ENCODE results near the gene TRIM5. TPM values are rescaled to one million over a fixed set of nuclear protein-coding genes. Genes with fewer than 3 reads are reported as not detected.
"Not testable (repeated sequence)": the region's sequence is repeated elsewhere in the genome, so short reads cannot be mapped to it uniquely, and the experiment has no call there.

Gene TRIM5
- polyA plus RNA-seq = 23.9 TPM
- long read RNA-seq, donor 1 = 0 reads
- long read RNA-seq, donor 2, partial matches to known transcripts = 34 of 35 reads
- long read RNA-seq, donor 2, other reads (novel, unspliced or antisense) = 0 of 35 reads
- long read RNA-seq, donor 3 = 0 reads
- long read RNA-seq, donor 4 = 0 reads
- long read RNA-seq, donor 5, partial matches to known transcripts = 16 of 16 reads
- long read RNA-seq, donor 5, other reads (novel, unspliced or antisense) = 0 of 16 reads
- long read RNA-seq, donor 6, partial matches to known transcripts = 0 of 2 reads
- long read RNA-seq, donor 6, other reads (novel, unspliced or antisense) = 0 of 2 reads
- long read RNA-seq, donor 7 = 0 reads
- long read RNA-seq, donor 8, partial matches to known transcripts = 9 of 9 reads
- long read RNA-seq, donor 8, other reads (novel, unspliced or antisense) = 0 of 9 reads
- long read RNA-seq, donor 9, partial matches to known transcripts = 0 of 1 reads
- long read RNA-seq, donor 9, other reads (novel, unspliced or antisense) = 0 of 1 reads
- long read RNA-seq, donor 10 = 0 reads
- long read RNA-seq, donor 11, partial matches to known transcripts = 0 of 2 reads
- long read RNA-seq, donor 11, other reads (novel, unspliced or antisense) = 0 of 2 reads

- Histone ChIP-seq H3K27me3 (ENCODE audit: control insufficient read depth, insufficient read depth, low read length) (no peaks in the 10 kb centered on the region), H3K9me3 (ENCODE audit: control insufficient read depth, low read depth, low read length) (peaks cover 3% of the 10 kb centered on the region), H3K4me3 (ENCODE audit: low read length) (peak within 1 kb of the TSS; percentile 54), H3K4me1 (ENCODE audit: control insufficient read depth, insufficient read depth, low read length) (no peaks in the 10 kb centered on the region), H3K27ac (ENCODE audit: low read length) (peak within 1 kb of the TSS; percentile 81), H3K36me3 (ENCODE audit: control insufficient read depth, insufficient read depth, low read length) (peaks cover 3% of the 10 kb centered on the region)
- 0% methylated on average over 1 of the region's 13 CpGs for WGBS (ENCODE audit: insufficient coverage, low lambda C conversion rate)
- DNase-seq = peak; percentile 91 to 96
These were observed at the start of gene TRIM5 for GRCh38 chr11:5684646-5685362. TSS of gene TRIM5 (minus strand) at chr11:5685074. CDS start at chr11:5680177, 4,897 bp downstream.

DNA sequence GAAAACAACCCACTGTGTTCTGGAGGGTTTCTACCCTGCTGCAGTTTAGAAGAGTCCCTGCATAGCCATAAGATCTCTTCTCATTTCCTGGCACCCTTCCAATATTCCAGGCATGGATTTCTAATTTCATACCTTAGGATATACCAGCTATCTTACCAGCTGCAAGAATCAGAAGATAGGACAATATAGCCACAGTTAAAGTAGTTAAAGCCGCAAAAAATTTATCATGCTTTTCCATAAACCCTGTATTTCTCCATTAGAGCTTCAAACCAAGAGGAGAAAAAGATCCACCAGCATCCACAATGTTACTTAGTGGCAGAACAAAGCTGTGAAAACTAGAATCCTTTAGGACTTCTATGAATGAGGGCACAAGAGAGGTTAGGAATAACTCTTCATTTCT is 42.8 kb upstream of the TRIM5 start:
- H3K36me3 ChIP-seq (ENCODE audit: control insufficient read depth, insufficient read depth, low read length) = no peaks in the 10 kb centered on the region
- no peak for DNase-seq
- H3K4me1 ChIP-seq (ENCODE audit: control insufficient read depth, insufficient read depth, low read length) = no peaks in the 10 kb centered on the region
- H3K27me3 ChIP-seq (ENCODE audit: control insufficient read depth, insufficient read depth, low read length) = no peaks in the 10 kb centered on the region
- H3K4me3 ChIP-seq (ENCODE audit: low read length) = no peak overlapping the region
- no peak overlapping the region for H3K27ac ChIP-seq (ENCODE audit: low read length)
- 100% methylated on average over 1 of the region's 1 CpG for WGBS (ENCODE audit: insufficient coverage, low lambda C conversion rate)
- H3K9me3 ChIP-seq (ENCODE audit: control insufficient read depth, low read depth, low read length) = no peaks in the 10 kb centered on the region

GRCh38 chr11:5726351-5726750 is 41.5 kb upstream of the TRIM5 start:
- no peaks in the 10 kb centered on the region for H3K27me3 ChIP-seq (ENCODE audit: control insufficient read depth, insufficient read depth, low read length)
- H3K27ac ChIP-seq (ENCODE audit: low read length) = no peak overlapping the region
- WGBS (ENCODE audit: insufficient coverage, low lambda C conversion rate) = no CpG with 5 or more reads among the region's 1 CpG
- no peaks in the 10 kb centered on the region for H3K9me3 ChIP-seq (ENCODE audit: control insufficient read depth, low read depth, low read length)
- H3K36me3 ChIP-seq (ENCODE audit: control insufficient read depth, insufficient read depth, low read length) = no peaks in the 10 kb centered on the region
- DNase-seq = no peak
- H3K4me3 ChIP-seq (ENCODE audit: low read length) = no peak overlapping the region
- H3K4me1 ChIP-seq (ENCODE audit: control insufficient read depth, insufficient read depth, low read length) = no peaks in the 10 kb centered on the region

GRCh38 chr11:5722622-5723021 is 37.7 kb upstream of the TRIM5 start:
- H3K9me3 ChIP-seq (ENCODE audit: control insufficient read depth, low read depth, low read length) = no peaks in the 10 kb centered on the region
- H3K27ac ChIP-seq (ENCODE audit: low read length) = no peak overlapping the region
- no peak overlapping the region for H3K4me3 ChIP-seq (ENCODE audit: low read length)
- peak; percentile 5 to 37 for DNase-seq
- no peaks in the 10 kb centered on the region for H3K36me3 ChIP-seq (ENCODE audit: control insufficient read depth, insufficient read depth, low read length)
- no peaks in the 10 kb centered on the region for H3K4me1 ChIP-seq (ENCODE audit: control insufficient read depth, insufficient read depth, low read length)
- no CpG with 5 or more reads among the region's 2 CpGs for WGBS (ENCODE audit: insufficient coverage, low lambda C conversion rate)
- no peaks in the 10 kb centered on the region for H3K27me3 ChIP-seq (ENCODE audit: control insufficient read depth, insufficient read depth, low read length)

DNA sequence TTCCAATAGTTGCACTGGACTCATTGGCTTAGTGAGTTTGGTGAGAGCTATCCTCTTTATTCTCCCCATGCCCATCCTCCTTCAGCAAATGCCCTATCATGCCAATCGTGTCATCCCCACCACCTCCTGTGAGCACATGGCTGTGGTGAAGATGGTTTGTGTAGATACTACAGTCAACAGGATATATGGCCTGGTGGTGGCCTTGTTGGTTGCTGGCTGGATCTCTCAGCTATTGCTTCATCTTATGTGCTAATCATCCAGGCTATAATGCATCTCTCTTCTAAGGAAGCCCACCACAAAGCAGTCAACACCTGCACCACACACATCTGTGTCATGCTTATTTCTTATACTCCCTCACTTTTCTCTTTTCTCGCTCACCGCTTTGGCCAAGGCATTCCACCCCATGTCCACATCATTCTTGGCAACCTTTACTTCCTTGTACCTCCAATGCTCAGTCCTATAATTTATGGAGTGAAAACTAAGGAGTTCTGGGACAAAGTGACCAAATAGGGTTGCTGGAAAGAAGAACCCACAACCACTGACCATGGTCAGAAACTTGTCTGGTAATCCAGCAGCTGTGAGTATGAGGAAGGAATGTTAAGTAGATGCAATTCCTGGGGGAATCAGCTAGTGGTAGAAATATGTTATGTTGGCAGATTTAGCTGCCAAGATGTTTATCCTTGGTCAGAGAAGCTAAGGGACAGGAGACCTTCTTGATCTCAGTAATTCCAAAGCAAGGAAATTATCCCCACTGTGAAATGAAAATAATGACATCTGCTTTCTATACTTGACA is 35.0 kb upstream of the TRIM5 start:
- no peak for DNase-seq

GRCh38 chr11:5716518-5716917 is 31.6 kb upstream of the TRIM5 start:
- H3K4me1 ChIP-seq (ENCODE audit: control insufficient read depth, insufficient read depth, low read length); H3K27ac ChIP-seq (ENCODE audit: low read length); DNase-seq; H3K27me3 ChIP-seq (ENCODE audit: control insufficient read depth, insufficient read depth, low read length); H3K36me3 ChIP-seq (ENCODE audit: control insufficient read depth, insufficient read depth, low read length); H3K4me3 ChIP-seq (ENCODE audit: low read length); H3K9me3 ChIP-seq (ENCODE audit: control insufficient read depth, low read depth, low read length): not testable (repeated sequence)
- no CpG with 5 or more reads among the region's 1 CpG for WGBS (ENCODE audit: insufficient coverage, low lambda C conversion rate)

More for the DNA sequence above, 35.0 kb upstream of the TRIM5 start:
- Histone ChIP-seq H3K27ac (ENCODE audit: low read length) (no peak overlapping the region), H3K4me1 (ENCODE audit: control insufficient read depth, insufficient read depth, low read length) (no peaks in the 10 kb centered on the region), H3K9me3 (ENCODE audit: control insufficient read depth, low read depth, low read length) (no peaks in the 10 kb centered on the region), H3K27me3 (ENCODE audit: control insufficient read depth, insufficient read depth, low read length) (no peaks in the 10 kb centered on the region), H3K4me3 (ENCODE audit: low read length) (no peak overlapping the region), H3K36me3 (ENCODE audit: control insufficient read depth, insufficient read depth, low read length) (no peaks in the 10 kb centered on the region)
- 100% methylated on average over 2 of the region's 3 CpGs for WGBS (ENCODE audit: insufficient coverage, low lambda C conversion rate)

GRCh38 chr11:5713695-5714094 is 28.8 kb upstream of the TRIM5 start:
- Histone ChIP-seq H3K27ac (ENCODE audit: low read length) (no peak overlapping the region), H3K9me3 (ENCODE audit: control insufficient read depth, low read depth, low read length) (no peaks in the 10 kb centered on the region), H3K36me3 (ENCODE audit: control insufficient read depth, insufficient read depth, low read length) (no peaks in the 10 kb centered on the region), H3K27me3 (ENCODE audit: control insufficient read depth, insufficient read depth, low read length) (no peaks in the 10 kb centered on the region), H3K4me1 (ENCODE audit: control insufficient read depth, insufficient read depth, low read length) (no peaks in the 10 kb centered on the region), H3K4me3 (ENCODE audit: low read length) (no peak overlapping the region)
- DNase-seq = no peak
- WGBS (ENCODE audit: insufficient coverage, low lambda C conversion rate) = no CpG with 5 or more reads among the region's 5 CpGs

DNA sequence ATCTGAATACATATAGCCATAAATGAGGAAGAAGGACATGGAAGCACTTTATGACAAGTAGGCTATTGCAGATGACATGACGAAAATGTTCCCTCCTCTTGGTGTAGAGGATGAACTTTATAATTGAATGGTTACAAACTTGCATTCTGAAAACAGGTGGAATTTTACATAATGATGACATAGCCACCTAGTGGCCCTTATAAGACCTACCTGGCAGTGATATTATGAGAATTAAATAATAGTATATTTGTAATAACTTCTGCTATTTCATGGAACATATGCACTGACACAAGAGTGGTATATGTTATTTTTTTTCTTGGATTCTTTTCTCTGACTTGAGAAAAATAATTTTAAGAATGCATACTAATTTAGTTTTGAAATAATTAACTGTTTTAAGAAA is 27.6 kb upstream of the TRIM5 start:
- no peak for DNase-seq
- H3K27ac ChIP-seq (ENCODE audit: low read length) = no peak overlapping the region
- H3K4me1 ChIP-seq (ENCODE audit: control insufficient read depth, insufficient read depth, low read length) = no peaks in the 10 kb centered on the region
- no peaks in the 10 kb centered on the region for H3K9me3 ChIP-seq (ENCODE audit: control insufficient read depth, low read depth, low read length)
- WGBS (ENCODE audit: insufficient coverage, low lambda C conversion rate) = no CpG with 5 or more reads among the region's 1 CpG
- H3K27me3 ChIP-seq (ENCODE audit: control insufficient read depth, insufficient read depth, low read length) = no peaks in the 10 kb centered on the region
- H3K36me3 ChIP-seq (ENCODE audit: control insufficient read depth, insufficient read depth, low read length) = no peaks in the 10 kb centered on the region
- H3K4me3 ChIP-seq (ENCODE audit: low read length) = no peak overlapping the region

DNA sequence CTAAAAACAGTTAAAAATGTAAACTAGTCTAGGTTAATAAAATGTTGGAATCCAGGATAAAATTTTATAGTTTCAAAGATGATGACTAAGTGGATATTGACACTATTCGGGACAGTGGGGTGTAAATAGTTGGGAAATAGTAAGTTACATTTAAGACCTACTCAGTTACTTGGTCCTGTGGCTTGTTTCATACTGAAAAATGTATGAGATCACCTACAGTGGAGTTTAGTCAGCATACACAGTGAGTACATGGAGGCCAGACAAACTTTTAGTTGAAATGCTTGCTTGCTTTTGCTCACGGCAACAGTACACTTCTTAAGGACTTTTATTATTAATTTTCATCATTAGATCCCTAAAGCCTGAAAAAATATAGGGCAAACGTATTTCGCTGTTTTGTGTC is 20.8 kb upstream of the TRIM5 start:
- Histone ChIP-seq H3K27me3 (ENCODE audit: control insufficient read depth, insufficient read depth, low read length) (no peaks in the 10 kb centered on the region), H3K4me1 (ENCODE audit: control insufficient read depth, insufficient read depth, low read length) (no peaks in the 10 kb centered on the region), H3K9me3 (ENCODE audit: control insufficient read depth, low read depth, low read length) (no peaks in the 10 kb centered on the region), H3K4me3 (ENCODE audit: low read length) (no peak overlapping the region), H3K36me3 (ENCODE audit: control insufficient read depth, insufficient read depth, low read length) (no peaks in the 10 kb centered on the region), H3K27ac (ENCODE audit: low read length) (no peak overlapping the region)
- 97% methylated on average over 4 of the region's 4 CpGs for WGBS (ENCODE audit: insufficient coverage, low lambda C conversion rate)
- no peak for DNase-seq
